ENCODE measurements around the gene MYH11. TPM values are rescaled to one million over a fixed set of nuclear protein-coding genes. Genes with fewer than 3 reads are reported as not detected.
A peak's percentile ranks its signal among the peaks of the same experiment; 100 is the strongest.

MYH11 gene
- total and polyA plus RNA-seq, 2 of the 13 experiments (the other 11 are each of a cell fraction or from before 2014, with no cell fraction given): not detected

GRCh38 chr16:15682105-15682570 lies 174.7 kb downstream of the MYH11 start (continued):
- TF ChIP-seq, protein P1, sequence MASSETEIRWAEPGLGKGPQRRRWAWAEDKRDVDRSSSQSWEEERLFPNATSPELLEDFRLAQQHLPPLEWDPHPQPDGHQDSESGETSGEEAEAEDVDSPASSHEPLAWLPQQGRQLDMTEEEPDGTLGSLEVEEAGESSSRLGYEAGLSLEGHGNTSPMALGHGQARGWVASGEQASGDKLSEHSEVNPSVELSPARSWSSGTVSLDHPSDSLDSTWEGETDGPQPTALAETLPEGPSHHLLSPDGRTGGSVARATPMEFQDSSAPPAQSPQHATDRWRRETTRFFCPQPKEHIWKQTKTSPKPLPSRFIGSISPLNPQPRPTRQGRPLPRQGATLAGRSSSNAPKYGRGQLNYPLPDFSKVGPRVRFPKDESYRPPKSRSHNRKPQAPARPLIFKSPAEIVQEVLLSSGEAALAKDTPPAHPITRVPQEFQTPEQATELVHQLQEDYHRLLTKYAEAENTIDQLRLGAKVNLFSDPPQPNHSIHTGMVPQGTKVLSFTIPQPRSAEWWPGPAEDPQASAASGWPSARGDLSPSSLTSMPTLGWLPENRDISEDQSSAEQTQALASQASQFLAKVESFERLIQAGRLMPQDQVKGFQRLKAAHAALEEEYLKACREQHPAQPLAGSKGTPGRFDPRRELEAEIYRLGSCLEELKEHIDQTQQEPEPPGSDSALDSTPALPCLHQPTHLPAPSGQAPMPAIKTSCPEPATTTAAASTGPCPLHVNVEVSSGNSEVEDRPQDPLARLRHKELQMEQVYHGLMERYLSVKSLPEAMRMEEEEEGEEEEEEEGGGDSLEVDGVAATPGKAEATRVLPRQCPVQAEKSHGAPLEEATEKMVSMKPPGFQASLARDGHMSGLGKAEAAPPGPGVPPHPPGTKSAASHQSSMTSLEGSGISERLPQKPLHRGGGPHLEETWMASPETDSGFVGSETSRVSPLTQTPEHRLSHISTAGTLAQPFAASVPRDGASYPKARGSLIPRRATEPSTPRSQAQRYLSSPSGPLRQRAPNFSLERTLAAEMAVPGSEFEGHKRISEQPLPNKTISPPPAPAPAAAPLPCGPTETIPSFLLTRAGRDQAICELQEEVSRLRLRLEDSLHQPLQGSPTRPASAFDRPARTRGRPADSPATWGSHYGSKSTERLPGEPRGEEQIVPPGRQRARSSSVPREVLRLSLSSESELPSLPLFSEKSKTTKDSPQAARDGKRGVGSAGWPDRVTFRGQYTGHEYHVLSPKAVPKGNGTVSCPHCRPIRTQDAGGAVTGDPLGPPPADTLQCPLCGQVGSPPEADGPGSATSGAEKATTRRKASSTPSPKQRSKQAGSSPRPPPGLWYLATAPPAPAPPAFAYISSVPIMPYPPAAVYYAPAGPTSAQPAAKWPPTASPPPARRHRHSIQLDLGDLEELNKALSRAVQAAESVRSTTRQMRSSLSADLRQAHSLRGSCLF (CRISPR knock-in tag; IDR thresholded peaks at IDR 0.05; ENCODE audit: borderline replicate concordance): no peak
- TF ChIP-seq ZFP41 (CRISPR knock-in tag; IDR thresholded peaks at IDR 0.05; ENCODE audit: borderline replicate concordance): no peak
- TF ChIP-seq ZSCAN25 (CRISPR knock-in tag; IDR thresholded peaks at IDR 0.05): no peak
- no peak for TF ChIP-seq CSRNP1 (CRISPR knock-in tag; IDR thresholded peaks at IDR 0.05)
- TF ChIP-seq ZKSCAN1 (IDR thresholded peaks at IDR 0.05; ENCODE audit: low read length): no peak
- peak; percentile 97 for TF ChIP-seq FOSL2 (CRISPR knock-in tag; IDR thresholded peaks at IDR 0.05)
- TF ChIP-seq ZNF20 (CRISPR knock-in tag; IDR thresholded peaks at IDR 0.05): no peak
- TF ChIP-seq UBTF (CRISPR knock-in tag; IDR thresholded peaks at IDR 0.05): no peak
- TF ChIP-seq NFAT5 (CRISPR knock-in tag; IDR thresholded peaks at IDR 0.05): no peak
- TF ChIP-seq HNRNPLL (IDR thresholded peaks at IDR 0.05; ENCODE audit: low read depth, low read length, poor library complexity, severe bottlenecking): no peak
- TF ChIP-seq WIZ (CRISPR knock-in tag; IDR thresholded peaks at IDR 0.05): no peak
- TF ChIP-seq ZNF75D (CRISPR knock-in tag; IDR thresholded peaks at IDR 0.05; ENCODE audit: borderline replicate concordance): no peak
- TF ChIP-seq SMYD3 (CRISPR knock-in tag; IDR thresholded peaks at IDR 0.05): no peak
- TF ChIP-seq ZBTB7B (CRISPR knock-in tag; IDR thresholded peaks at IDR 0.05): no peak
- TF ChIP-seq ZNF878 (CRISPR knock-in tag; IDR thresholded peaks at IDR 0.05): peak; percentile 34; the same call in 1 of the 2 replicates
- no peak for TF ChIP-seq ZNF343 (CRISPR knock-in tag; IDR thresholded peaks at IDR 0.05)

Measured in HepG2 (cell line).